GM12874 (cell line): ENCODE data around the gene MS4A1.

Experiments
- TF ChIP-seq, protein P1 (sequence below): IDR thresholded peaks from 2 replicates; pipeline ENCODE4 v1.5.1; 2011; ENCODE audit warnings: low read depth, mild to moderate bottlenecking, control low read depth, low read length, moderate library complexity; ENCODE audit not compliant: insufficient read depth

MS4A1 gene

DNA sequence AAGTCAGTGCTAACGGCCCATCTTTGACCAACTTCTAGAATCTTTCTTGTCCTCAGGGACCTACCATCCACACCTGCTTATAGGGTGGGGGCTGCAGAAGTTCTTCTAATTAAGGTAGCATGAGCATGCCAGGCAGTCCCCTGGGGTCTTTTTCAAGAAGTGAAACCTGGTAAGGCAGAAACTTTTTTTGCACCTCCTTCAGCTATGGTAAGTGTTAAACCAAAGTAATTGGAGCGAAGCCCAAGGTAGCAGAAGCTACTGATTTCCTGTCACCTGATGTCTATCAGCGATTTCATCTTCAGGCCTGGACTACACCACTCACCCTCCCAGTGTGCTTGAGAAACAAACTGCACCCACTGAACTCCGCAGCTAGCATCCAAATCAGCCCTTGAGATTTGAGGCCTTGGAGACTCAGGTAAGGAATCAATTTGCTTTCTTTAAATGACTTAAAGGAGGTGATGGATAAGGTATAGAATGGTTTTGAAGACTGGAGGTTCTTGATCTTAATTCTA is at the start of gene MS4A1:
MS4A1 (plus strand) TSS at position 317 of the 512 bp plus-strand sequence. CDS start 6,528 bp downstream, outside the sequence.
- TF ChIP-seq, protein P1, sequence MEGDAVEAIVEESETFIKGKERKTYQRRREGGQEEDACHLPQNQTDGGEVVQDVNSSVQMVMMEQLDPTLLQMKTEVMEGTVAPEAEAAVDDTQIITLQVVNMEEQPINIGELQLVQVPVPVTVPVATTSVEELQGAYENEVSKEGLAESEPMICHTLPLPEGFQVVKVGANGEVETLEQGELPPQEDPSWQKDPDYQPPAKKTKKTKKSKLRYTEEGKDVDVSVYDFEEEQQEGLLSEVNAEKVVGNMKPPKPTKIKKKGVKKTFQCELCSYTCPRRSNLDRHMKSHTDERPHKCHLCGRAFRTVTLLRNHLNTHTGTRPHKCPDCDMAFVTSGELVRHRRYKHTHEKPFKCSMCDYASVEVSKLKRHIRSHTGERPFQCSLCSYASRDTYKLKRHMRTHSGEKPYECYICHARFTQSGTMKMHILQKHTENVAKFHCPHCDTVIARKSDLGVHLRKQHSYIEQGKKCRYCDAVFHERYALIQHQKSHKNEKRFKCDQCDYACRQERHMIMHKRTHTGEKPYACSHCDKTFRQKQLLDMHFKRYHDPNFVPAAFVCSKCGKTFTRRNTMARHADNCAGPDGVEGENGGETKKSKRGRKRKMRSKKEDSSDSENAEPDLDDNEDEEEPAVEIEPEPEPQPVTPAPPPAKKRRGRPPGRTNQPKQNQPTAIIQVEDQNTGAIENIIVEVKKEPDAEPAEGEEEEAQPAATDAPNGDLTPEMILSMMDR = no peak

GRCh38 chr11:60420015-60420414 is 35.6 kb upstream of the MS4A1 start:
- TF ChIP-seq, protein P1 = no peak

DNA sequence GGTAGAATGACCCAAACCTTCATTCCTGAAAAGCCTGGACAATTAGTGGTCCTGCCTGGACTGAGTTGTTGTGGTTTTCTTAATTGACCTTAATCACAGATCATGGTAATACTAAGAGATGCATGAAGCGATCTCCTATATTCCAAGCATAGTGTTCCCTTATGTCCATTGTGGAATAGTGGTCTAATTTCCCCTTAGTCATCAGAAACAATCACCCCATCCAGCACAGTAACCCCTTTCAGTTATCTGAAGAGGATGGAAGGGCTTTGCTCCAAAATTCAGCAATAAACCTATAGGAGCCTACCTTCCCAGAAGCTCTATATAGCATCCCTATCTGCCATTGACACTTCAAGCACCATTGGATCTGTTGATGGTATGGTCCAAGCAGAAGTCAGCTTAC is 33.0 kb upstream of the MS4A1 start:
- TF ChIP-seq, protein P1 = no peak

- TF ChIP-seq, protein P1 = no peak
These were observed 27.1 kb upstream of the MS4A1 start for GRCh38 chr11:60428517-60428916.

DNA sequence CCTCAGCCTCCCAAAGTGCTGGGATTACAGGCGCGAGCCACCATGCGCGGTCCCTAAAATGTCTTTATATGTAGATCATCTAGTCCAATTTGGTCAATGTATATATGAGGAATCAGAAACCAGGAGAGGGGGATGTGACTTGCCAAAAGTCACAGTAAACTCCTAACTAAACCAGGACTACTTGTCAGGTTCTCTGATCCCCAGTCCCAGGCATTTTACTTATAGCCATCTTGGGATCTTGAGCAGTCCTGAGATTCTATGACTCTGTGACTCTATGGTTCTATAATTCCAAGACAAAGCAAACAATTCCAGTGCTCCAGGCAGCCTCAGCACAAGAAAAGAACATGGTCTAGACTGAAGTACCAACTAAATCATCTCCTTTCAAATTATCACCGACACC is 26.4 kb upstream of the MS4A1 start, which contains the start of gene MS4A5:
MS4A5 (plus strand) TSS at position 301 of the 400 bp plus-strand sequence. CDS start 103 bp downstream, outside the sequence.
- TF ChIP-seq, protein P1 = no peak

GRCh38 chr11:60431251-60431650 is 24.4 kb upstream of the MS4A1 start:
- TF ChIP-seq, protein P1 = no peak

- TF ChIP-seq, protein P1 = no peak
These were observed 22.2 kb upstream of the MS4A1 start for GRCh38 chr11:60433401-60433800.
